ENCODE measurements around the gene ACOT8. TPM values are rescaled to one million over a fixed set of nuclear protein-coding genes. Genes with fewer than 3 reads are reported as not detected.
A peak's percentile ranks its signal among the peaks of the same experiment; 100 is the strongest.

Gene ACOT8
- total and polyA plus RNA-seq, 9 of the 15 experiments (the other 6 are each of a cell fraction or from before 2014, with no cell fraction given): 8.2 to 46.7 (median 20.7) TPM

DNA sequence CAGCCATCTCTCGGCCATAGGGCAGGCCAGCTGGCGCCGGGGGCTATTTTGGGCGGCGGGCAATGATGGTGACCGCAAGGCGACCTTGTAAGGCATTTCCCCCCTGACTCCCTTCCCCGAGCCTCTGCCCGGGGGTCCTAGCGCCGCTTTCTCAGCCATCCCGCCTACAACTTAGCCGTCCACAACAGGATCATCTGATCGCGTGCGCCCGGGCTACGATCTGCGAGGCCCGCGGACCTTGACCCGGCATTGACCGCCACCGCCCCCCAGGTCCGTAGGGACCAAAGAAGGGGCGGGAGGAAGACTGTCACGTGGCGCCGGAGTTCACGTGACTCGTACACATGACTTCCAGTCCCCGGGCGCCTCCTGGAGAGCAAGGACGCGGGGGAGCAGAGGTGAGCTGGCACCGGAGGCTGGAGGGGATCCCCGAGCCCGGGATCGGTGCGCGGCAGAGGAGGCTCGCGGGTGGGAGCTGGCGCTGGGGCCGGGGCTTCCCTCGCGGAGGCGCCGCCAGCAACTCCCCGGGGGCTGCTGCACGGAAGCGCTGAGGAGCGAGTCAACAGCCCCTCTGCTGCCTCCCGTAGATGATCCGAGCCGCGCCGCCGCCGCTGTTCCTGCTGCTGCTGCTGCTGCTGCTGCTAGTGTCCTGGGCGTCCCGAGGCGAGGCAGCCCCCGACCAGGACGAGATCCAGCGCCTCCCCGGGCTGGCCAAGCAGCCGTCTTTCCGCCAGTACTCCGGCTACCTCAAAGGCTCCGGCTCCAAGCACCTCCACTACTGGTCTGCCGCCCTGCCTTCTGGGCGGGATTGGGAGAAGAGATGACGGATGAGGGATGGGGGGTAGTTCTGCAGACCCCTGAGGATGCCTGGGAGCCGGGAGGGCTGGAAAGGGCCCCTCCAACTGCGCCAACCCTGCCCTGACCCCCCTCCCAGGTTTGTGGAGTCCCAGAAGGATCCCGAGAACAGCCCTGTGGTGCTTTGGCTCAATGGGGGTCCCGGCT lies 34.1 kb upstream of the ACOT8 start, which contains the start of the genes CTSA and NEURL2 (continued):
- no peak for TF ChIP-seq NFIX (CRISPR knock-in tag; IDR thresholded peaks at IDR 0.05; ENCODE audit: low read depth)
- TF ChIP-seq FOXM1 (IDR thresholded peaks at IDR 0.05; ENCODE audit: low read depth): no peak
- no peak for TF ChIP-seq FOXM1 (CRISPR knock-in tag; IDR thresholded peaks at IDR 0.05; ENCODE audit: low read depth)
- TF ChIP-seq RBM25 (IDR thresholded peaks at IDR 0.05; ENCODE audit: low read depth, low read length, severe bottlenecking): no peak
- TF ChIP-seq, protein P1, sequence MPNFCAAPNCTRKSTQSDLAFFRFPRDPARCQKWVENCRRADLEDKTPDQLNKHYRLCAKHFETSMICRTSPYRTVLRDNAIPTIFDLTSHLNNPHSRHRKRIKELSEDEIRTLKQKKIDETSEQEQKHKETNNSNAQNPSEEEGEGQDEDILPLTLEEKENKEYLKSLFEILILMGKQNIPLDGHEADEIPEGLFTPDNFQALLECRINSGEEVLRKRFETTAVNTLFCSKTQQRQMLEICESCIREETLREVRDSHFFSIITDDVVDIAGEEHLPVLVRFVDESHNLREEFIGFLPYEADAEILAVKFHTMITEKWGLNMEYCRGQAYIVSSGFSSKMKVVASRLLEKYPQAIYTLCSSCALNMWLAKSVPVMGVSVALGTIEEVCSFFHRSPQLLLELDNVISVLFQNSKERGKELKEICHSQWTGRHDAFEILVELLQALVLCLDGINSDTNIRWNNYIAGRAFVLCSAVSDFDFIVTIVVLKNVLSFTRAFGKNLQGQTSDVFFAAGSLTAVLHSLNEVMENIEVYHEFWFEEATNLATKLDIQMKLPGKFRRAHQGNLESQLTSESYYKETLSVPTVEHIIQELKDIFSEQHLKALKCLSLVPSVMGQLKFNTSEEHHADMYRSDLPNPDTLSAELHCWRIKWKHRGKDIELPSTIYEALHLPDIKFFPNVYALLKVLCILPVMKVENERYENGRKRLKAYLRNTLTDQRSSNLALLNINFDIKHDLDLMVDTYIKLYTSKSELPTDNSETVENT (CRISPR knock-in tag; IDR thresholded peaks at IDR 0.05): peak; percentile 30; the same call in 1 of the 2 replicates
- TF ChIP-seq EWSR1 (IDR thresholded peaks at IDR 0.05; ENCODE audit: borderline replicate concordance, low read depth, partially characterized antibody): no peak
- TF ChIP-seq KLF1 (tag; IDR thresholded peaks at IDR 0.05): no peak
- no peak for TF ChIP-seq SMAD1 (IDR thresholded peaks at IDR 0.05; ENCODE audit: low read depth, low read length, partially characterized antibody)
- TF ChIP-seq MBD2 (IDR thresholded peaks at IDR 0.05; ENCODE audit: borderline replicate concordance, low read depth): 0 out of 2 replicates have a peak, but pooled peaks have one; percentile 34
- TF ChIP-seq EP400 (IDR thresholded peaks at IDR 0.05): peak; percentile 92
- TF ChIP-seq YY1 (IDR thresholded peaks at IDR 0.05; ENCODE audit: borderline replicate concordance in 1 of 3, control insufficient read depth in 1 of 3, extremely low read depth in 1 of 3, insufficient read depth in 3 of 3, insufficient read length in 1 of 3, insufficient replicate concordance in 2 of 3, low read depth in 1 of 3, low read length in 2 of 3): peak in 2 of 3 experiments; percentile 81 to 86
- TF ChIP-seq, protein P2, sequence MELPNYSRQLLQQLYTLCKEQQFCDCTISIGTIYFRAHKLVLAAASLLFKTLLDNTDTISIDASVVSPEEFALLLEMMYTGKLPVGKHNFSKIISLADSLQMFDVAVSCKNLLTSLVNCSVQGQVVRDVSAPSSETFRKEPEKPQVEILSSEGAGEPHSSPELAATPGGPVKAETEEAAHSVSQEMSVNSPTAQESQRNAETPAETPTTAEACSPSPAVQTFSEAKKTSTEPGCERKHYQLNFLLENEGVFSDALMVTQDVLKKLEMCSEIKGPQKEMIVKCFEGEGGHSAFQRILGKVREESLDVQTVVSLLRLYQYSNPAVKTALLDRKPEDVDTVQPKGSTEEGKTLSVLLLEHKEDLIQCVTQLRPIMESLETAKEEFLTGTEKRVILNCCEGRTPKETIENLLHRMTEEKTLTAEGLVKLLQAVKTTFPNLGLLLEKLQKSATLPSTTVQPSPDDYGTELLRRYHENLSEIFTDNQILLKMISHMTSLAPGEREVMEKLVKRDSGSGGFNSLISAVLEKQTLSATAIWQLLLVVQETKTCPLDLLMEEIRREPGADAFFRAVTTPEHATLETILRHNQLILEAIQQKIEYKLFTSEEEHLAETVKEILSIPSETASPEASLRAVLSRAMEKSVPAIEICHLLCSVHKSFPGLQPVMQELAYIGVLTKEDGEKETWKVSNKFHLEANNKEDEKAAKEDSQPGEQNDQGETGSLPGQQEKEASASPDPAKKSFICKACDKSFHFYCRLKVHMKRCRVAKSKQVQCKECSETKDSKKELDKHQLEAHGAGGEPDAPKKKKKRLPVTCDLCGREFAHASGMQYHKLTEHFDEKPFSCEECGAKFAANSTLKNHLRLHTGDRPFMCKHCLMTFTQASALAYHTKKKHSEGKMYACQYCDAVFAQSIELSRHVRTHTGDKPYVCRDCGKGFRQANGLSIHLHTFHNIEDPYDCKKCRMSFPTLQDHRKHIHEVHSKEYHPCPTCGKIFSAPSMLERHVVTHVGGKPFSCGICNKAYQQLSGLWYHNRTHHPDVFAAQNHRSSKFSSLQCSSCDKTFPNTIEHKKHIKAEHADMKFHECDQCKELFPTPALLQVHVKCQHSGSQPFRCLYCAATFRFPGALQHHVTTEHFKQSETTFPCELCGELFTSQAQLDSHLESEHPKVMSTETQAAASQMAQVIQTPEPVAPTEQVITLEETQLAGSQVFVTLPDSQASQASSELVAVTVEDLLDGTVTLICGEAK (IDR thresholded peaks at IDR 0.05): 0 out of 2 replicates have a peak, but pooled peaks have one; percentile 20
- TF ChIP-seq, protein P2 (CRISPR knock-in tag; IDR thresholded peaks at IDR 0.05): no peak
- 0 out of 2 replicates have a peak, but pooled peaks have one; percentile 36 for TF ChIP-seq SMAD4 (CRISPR knock-in tag; conservative IDR thresholded peaks at IDR 0.05)

All from K562 (cell line).